Stimulated activated CD4-positive, alpha-beta T cell treated with anti-CD3 and anti-CD28 coated beads, TNF-alpha, amount 100 ng/mL, for 1 hour (primary cell): ENCODE data around the gene MUC16.
"Not testable (repeated sequence)": the region's sequence is repeated elsewhere in the genome, so short reads cannot be mapped to it uniquely, and the experiment has no call there.

Source experiments
- DNase-seq, 3 donors: peaks; one replicate each; pipeline ENCODE4 v3.0.0-alpha.2; 2020; ENCODE audit warnings: low read depth in 3 of 3, low spot score in 1 of 3

The MUC16 gene

DNA sequence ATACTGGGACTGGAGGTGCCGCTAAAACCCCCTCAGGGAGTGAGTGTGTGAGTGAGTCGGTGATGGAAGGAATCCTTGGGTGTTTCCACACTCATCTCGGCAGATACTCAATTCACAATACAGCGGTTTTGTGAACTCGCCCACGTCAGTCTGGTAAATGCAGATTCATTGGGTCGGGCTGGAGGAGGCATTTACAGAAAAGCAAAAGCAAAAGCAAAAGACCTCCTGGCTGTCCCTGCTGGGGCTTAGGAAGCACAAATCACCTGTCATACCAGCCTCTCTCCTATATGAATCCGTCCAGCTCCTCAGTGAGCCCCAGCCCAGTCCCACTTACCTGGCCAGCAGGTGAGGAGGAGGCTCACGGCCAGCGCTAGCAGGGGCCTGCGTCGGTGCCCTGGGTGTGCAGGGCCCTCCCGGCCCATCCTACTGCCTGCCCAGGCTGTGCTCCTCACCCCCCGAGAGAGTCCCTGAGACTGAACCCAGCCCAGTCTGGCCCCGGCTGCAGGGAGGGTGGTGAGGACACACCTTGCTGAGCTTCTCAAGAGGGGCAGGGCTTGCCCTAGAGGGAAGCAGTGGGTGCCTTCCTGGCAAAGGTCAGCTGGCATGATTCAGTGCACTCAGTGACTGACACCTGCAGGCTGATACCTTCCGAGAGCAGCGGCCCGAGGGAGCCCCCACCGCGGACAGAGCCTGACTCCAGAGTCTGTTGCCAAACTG is at the start of gene MUC16:
MUC16 (minus strand) TSS at position 475 of the 717 bp plus-strand sequence.
- DNase-seq = no peak

DNA sequence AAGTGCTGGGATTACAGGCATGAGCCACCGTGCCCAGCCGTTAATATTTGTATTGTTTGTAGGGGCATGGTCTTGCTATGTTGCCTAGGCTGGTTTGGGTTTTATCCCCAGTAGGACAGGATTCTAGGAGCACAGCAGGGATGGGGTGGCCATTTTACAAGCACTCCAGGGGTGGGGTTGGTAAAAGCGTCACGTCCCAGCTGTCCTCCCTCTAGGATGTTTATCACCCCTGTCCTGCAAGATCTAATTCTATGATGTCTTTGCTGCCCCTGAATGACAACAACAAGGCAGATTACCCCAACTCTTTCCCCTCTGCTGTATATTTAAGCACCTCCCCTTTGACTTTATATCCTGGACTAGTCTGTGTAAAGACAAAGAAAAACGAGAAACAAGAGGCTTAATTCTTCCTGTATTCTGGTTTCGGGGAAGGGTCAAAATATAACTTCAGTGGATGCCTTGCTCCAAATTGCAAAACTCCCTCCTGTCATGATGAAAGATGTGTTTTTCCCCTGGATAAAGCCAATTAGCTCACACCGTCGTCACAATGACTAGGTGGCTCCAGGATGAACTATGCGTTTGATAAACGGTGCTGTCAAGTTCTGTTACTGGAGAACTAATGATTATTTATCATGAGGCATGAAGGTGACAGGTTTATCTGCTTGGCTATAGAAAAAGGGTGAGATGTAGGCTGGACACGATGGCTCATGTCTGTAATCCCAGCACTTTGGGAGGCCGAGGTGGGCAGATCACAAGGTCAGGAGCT is 48.9 kb upstream of the MUC16 start:
- no peak for DNase-seq

DNA sequence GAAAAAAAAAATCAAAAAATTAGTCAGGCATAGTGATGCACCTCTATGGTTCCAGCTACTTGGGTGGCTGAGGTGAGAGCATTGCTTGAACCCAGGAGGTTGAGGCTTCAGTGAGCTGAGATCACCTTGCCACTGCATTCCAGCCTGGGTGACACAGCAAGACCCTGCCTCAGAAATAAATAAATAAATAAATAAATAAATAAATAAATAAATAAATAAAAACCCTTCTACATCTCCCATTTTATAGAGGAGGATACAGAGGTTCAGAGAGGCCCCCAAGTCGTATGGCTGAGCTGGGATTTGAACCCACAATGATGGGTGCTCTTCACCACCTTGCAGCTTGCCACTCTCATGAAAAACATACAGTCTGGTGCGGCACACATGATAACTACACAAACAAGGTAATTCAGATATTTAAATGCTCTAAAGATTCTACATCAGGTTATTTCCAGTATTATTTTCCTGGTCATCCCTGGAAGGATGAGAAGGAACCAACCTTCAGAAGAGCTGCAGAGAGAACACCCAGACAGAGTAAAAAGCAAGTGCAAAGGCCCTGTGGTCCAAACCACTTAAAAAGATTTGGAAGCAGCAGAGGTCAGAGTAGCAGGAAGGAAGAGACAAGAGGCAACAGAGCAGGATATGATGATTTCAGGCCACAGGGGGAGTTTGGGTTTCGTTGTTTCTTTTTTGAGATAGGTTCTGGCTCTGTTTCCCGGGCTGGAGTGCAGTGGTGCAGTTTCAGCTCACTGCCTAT is 47.5 kb upstream of the MUC16 start:
- DNase-seq = no peak

DNA sequence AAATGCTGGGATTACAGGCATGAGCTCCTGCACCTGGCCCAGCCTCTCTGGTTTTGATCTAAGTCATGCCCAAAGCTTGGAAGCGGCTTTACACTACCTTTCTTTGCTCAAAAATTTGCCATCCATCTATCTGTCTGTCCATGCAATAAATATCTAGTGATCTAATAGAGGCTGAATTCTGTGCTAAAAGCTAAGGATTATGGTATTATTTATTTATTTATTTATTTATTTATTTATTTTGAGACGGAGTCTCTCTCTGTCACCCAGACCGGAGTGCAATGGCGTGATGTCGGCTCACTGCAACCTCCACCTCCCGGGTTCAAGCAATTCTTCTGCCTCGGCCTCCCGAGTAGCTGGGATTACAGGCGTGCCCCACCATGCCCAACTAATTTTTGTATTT is 45.9 kb upstream of the MUC16 start:
- DNase-seq = not testable (repeated sequence)

DNA sequence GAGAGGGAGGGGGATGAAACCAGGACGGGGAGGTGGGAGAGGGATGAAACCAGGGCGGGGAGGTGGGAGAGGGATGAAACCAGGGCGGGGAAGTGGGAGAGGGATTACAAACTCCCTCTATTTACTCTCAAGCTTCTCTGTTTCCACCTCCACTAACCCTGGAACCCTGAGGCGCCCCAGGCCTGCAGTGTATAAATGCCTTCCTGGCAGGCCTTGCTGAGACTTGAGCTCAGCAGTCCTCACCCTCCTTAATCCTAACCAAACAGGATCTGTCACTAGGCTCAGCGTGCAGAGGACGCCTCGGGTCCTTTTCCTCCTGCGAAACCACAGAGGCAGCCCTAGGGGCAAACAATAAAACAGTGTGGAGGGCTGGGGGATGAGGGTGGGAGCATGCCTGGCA is 44.6 kb upstream of the MUC16 start:
- DNase-seq = no peak

DNA sequence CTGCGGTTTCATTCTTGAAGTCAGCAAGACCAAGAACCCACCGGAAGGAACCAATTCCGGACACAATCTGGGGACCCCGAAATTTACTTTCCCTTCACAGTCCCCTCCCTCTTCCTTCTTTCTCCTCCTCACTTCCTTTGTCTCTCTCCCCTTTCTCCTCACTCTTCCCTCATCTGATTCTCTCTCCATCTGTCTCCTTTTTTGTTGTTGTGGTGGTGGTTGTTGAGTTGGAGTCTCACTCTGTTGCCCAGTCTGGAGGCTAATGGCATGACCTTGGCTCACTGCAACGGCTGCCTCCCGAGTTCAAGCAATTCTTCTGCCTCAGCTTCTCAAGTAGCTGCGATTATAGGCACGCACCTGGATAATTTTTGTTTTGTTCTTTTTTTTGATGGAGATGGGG is 44.0 kb upstream of the MUC16 start:
- no peak for DNase-seq

DNA sequence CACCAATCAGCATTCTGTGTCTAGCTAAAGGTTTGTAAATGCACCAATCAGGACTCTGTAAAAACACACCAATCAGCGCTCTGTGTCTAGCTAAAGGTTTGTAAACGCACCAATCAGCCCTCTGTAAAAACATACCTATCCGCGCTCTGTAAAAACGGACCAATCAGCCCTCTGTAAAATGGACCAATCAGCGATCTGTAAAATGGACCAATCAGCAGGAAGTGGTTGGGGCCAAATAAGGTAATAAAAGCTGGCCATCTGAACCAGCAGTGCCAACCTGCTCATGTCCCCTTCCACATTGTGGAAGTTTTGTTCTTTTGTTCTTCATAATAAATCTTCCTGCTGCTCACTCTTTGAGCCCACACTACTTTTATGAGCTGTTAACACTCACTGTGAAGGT is 43.5 kb upstream of the MUC16 start:
- DNase-seq = not testable (repeated sequence)

DNA sequence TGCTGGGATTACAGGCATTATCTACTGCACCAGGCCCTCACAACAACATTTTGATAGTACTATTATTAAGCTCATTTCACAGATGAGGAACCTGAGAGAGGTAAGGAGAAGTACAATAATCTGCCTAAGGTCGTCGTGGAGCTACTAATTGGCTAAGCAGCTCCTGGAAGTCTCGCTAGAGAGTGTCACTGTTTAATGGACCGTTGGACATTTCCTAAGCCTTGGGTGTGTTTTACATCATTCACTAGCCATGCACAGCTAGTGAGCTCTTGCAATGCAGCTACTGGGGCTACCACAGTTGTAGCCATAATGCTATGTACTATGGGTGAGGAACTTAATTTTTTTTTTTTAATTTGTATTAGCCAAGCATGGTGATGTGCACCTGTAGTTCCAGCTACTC is 42.7 kb upstream of the MUC16 start:
- DNase-seq = no peak

DNA sequence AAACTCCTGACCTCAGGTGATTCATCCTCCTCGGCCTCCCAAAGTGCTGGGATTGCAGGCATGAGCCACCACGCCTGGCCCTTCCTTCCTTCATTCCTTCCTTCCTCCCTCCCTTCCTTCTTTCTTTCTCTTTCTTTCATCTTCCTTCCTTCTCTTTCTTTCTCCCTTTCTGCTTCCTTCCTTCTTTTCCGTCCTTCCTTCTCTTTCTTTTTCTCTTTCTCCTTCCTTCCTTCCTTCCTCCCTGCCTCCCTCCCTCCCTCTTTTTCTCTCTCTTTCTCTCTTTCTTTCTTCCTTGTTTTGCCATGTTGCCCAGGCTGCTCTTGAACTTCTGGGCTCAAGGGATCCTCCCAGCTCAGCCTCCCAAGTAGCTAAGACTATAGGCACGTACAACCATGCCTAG is 36.5 kb upstream of the MUC16 start:
- DNase-seq = no peak

DNA sequence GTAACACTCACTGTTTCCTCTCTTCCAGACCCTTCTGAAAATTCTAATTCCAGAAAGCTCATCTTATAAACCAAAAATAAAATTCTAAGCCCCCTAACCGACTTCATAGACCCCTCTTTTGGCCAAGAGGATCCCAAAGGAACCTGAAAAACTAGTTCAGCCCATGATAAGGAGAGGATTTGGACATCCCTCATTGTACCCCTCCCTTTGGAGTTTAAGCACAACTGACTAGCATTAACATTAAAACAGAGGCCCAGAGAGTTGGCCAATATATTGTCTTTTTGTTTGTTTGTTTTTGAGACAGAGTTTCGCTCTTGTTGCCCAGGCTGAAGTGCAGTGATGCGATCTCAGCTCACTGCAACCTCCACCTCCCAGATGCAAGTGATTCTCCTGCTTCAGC is 34.2 kb upstream of the MUC16 start:
- no peak for DNase-seq

DNA sequence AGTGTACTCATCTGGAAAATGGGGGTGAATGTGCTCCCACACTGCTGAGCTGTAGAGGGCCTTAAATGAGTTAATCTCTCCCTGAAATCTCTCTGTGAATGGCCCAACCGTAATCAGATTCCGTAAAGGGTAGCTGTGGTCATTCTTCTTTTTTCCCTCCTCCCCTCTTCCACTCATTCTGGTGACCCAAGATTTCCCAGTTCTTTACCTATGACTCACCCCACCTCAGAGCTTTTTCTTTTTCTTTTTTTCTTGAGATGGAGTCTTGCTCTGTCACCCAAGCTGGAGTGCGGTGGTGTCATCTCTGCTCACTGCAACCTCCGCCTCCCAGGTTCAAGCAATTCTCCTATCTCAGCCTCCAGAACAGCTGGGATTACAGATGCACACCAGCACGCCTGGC is 33.3 kb upstream of the MUC16 start:
- no peak for DNase-seq

DNA sequence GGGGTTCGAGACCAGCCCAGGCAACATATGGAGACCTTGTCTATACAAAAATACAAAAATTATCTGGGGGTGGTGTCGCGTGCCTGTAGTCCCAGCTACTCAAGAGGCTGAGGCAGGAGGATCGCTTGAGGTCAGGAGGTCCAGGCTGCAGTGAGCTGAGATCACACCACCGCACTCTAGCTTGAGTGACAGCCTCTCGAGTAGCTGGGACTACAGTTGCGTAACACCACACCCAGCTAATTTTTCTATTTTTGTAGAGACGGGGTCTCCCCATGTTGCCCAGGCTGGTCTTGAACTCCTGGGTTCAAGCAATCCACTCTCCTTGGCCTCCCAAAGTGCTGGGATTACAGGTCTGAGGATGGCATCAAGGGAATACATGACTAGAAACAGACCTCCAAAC is 30.8 kb upstream of the MUC16 start:
- DNase-seq = no peak

DNA sequence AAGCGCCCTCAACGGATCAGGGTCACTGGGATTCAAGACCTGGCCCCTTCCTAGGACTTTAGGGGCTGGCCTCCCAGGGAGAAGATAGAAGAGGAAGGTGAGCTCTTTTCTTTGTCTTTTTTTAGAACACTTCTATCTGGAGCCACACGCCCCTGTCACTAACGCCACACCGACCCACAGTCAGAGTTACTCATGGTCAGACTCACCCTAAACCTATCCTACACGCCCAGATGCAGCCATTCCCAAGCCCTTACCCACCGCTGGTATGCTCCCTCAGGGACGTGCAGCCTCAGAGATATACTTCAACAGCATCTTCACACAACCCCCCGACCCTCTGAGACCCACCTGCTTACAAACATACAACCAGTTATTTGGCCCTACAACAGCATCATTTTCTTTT is 29.9 kb upstream of the MUC16 start:
- no peak for DNase-seq

DNA sequence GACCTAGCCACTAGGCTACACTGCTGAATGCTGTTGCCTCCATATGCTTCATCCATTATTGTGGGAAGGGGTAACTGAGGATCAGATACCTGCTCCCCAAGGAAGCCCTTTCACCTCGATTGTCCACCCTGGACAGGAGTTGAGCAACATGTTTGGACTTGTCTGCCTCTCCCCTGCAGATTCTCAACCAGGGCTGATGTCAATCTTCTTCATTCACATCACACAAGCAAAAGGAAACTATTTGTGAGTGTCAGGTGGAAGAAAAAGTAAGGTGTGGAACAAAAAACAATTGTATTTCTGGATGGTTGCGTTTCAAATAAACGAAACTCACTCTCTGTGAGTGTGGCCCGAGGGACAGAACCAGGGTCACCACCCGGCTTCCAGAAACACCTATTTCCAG is 29.5 kb upstream of the MUC16 start:
- no peak for DNase-seq

DNA sequence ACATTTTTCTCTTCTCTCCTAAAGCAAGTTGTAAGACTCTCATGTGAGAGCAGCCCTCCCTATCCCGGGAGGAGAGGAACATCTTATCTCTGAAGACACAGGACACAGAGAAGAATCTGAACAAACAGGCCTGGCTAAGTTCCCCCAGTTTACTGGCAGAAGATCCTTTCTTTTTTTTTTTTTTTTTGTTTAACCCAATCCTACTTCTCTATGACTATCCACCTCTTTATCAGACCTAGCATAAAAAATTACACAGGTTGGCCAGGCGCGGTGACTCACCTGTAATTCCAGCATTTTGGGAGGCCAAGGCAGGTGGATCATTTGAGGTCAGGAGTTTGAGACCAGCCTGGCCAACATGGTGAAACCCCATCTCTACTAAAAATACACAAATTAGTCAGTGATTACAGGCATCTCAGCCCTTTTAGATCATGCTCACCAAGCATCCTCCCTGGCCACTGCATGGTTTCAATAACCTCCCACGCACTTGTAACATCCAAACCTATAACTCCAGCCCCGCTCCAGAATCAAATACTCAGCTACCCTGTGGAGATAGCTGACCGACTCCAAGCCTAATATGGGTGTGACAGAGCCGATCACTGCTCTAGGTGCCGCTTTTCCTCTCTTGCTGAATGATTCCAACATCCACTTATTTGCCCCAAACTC is 27.3 kb upstream of the MUC16 start:
- no peak for DNase-seq

DNA sequence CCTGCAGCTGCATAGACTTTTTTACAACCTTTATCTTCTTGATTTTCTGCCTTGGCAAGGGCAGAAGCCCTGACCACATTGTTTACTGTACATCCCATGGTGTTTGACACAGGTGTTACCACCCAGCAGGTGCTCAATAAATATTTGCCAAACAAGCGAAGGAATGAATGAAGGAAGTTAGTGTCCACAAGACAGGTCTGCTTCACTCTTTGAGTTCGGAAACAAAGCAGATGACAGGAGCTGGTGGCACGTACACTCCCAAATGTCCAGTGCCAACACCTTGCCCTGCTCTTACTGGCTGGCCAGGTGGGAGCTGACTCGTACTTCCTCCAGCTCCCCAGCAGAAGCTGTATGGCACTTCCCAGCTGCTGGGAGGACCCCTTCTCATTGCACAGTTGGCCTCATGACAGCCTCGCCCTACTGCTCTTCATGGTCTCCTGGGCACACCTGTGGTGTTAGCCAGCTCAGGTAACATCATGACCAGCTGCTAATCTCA is 22.0 kb upstream of the MUC16 start:
- no peak for DNase-seq

DNA sequence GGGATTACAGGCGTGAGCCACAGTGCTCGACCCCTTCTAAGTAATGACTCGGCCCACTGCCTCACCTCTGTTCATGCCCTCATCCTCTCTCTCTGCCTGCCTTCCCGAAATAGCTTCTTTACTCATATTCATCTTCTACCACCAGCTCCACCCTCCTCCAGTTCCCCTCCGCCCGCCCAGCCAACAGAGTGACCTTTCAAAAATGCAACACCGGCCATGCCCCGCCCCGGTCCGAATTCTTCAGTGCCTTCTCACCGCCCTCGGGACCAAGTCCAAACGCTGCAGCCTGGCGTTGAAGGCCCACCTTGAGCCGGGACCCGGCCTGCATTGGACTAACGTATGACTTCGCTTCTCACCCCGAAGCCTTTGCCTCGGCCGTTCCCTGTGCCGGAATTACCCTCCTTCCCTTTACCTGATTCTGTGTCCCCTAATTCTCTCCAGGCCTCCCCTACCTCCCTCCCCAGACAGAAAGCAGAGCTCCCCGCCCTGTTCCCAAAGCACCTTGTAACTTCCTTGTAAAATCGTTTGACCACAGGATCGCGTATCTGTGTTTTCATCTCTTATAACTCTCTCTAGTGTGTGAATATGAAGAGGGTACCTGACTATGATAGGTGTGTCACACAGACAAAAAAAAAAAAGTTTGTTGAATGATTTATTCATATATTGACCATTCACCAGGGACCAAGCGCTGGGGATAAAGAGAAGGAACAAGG is 8.1 kb upstream of the MUC16 start:
- no peak for DNase-seq

DNA sequence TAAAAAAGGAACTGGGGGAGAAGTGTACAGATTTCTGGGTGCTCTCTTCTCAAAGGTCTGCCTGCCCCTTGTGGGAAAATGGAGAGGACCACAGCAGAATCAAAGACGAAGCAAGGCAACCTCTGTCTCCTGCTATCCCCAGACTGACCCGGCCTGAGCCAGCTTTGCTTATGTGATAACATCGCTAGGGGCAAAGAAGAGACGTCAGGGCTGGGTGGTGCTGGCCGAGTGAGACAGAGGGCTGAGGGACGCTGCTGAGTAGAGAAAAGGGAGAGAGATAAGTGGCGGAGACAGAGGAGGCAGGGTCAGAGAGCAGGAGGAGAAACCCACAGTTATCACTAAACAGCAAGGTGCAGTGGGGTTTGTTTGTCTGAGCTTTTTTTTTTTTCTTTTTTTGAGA is 4.6 kb upstream of the MUC16 start:
- no peak for DNase-seq

DNA sequence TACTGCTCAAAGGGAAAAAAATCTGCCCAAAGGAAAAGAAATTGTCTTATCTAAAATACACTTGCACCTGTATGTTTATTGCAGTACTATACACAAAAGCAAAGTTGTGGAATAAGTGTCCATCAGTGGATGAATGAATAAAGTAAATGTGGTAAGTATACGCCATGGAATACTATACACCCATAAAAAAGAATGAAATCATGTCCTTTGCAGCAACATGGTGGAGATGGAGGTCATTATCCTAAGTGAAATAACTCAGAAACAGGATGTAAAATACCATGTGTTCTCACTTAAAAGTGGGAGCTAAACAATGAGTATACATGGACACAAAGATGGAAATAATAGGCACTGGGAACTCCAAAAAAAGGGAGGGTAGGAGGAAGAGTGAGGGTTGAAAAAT is 3.8 kb upstream of the MUC16 start:
- DNase-seq = no peak

DNA sequence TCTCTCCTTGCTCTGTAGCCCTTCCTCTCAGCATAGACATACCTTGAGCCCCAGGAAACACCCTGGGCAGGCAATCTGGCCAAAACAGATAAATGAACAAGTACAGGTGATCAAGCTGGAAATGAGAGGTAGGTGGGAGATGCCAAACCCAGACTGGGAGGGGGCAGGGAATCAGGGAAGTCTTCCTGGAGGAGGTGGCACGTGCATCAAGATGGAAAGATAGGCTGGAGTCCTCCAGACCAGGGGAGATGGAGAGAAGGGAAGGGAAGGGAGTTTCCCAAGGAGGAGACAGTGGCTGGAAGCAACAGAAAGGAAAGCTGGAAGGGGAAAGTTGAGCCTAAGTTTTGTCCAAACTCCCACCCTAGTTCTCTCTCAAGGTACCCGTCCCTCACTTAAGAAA is 1.7 kb upstream of the MUC16 start:
- DNase-seq = no peak

DNA sequence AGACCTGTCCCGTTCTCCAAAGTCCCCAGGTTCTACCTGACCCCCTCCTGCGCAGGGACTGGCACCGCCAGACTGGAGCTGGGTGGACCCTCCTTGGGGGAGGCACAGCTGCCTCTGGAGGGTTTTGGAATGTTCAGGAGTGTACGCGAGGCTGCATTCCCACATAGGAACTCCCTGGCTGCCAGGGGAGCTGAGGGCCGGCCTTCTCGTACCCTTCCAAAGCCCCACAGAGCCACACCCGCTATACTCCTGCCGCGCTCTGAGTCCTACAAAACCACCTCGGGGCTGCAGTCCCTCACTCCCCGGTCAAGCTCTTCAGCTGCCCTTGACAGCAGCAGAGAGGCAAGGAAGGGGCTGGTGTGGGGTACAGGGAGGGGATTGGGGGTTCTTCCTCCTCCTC is 484 bp upstream of the MUC16 start:
- no peak for DNase-seq
